NCI-H526 treated with DMSO at 0.1 percent for 48 hours (cell line): Measurements from ENCODE around the gene SLC5A12.

Experiments used
- DNase-seq: peaks from one replicate; lab custom pipeline; 2025; lab: John Stamatoyannopoulos, UW

SLC5A12 gene

GRCh38 chr11:26719998-26720397 is 1.9 kb downstream of the SLC5A12 start:
- no peak for DNase-seq

DNA sequence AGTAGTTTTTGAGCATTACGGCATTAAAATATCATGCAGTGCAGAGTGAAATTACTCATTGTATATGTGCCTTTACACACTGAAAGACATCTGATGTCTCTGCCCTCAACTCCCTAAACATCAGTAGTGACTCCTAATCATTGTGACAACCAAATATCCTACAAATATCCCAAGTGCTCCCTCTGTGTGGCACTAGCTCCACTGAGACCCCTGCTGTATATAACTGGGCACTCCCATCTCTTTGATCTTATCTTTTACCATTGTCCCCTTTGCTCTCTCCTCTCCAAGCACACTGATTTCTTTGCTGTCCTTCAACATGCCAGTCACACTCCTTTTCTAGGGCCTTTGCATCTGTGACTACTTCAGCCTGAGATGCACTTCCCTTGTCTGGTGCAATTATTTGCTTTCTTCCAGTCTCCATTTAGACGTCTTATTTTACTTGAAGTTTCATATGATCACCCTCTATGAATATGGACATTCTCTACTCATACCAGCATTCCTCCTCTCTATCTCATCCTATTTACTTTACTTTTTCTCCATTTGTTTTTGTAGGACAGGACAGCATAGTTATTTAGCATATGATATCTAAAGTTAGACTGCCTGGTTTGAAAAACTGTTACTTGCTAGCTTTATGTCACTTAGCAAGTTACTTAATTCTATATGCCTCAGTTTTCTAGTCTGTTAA is 2.4 kb downstream of the SLC5A12 start:
- DNase-seq = no peak

DNA sequence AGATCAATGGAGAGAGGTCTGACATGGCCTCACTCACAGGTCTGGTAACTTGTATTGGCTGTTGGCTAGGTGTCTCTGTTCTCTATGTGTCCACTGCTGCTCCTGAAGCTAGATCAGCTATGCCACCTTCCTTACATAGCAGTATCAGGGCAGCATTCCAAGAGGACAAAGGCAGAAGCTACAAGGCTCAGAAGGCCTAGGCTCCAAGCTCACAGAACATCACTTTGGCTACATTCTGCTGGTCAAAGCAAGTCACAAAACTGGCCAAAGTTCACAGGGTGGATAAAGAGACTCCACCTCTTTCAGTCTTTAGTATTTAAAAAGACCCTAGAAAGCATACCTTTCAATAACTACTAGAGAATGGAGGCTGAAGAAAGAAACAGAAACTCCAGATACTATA is 4.1 kb downstream of the SLC5A12 start:
- no peak for DNase-seq

DNA sequence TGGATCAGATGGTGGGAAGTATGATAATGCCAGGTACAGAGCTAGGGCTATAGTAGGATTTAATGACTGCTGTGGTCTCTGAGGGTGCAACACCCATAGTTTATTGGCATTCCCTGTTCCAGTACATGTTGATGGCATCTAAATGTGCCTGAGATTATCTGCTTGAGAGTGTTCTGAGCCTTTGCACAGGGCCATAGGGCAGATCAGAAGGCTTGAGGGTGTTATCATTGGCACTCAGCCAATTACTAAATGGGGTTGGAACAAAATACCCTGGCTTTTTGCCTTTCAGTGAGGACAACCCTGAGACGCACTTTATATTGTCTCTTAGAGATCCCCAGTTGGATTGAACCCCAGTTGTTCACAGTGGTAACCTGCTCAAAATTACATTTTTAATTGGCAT is 6.7 kb downstream of the SLC5A12 start:
- no peak for DNase-seq

- no peak for DNase-seq
Measured at GRCh38 chr11:26712497-26712896, 9.4 kb downstream of the SLC5A12 start.

GRCh38 chr11:26710489-26710888 is 11.4 kb downstream of the SLC5A12 start:
- peak; percentile 16 for DNase-seq

DNA sequence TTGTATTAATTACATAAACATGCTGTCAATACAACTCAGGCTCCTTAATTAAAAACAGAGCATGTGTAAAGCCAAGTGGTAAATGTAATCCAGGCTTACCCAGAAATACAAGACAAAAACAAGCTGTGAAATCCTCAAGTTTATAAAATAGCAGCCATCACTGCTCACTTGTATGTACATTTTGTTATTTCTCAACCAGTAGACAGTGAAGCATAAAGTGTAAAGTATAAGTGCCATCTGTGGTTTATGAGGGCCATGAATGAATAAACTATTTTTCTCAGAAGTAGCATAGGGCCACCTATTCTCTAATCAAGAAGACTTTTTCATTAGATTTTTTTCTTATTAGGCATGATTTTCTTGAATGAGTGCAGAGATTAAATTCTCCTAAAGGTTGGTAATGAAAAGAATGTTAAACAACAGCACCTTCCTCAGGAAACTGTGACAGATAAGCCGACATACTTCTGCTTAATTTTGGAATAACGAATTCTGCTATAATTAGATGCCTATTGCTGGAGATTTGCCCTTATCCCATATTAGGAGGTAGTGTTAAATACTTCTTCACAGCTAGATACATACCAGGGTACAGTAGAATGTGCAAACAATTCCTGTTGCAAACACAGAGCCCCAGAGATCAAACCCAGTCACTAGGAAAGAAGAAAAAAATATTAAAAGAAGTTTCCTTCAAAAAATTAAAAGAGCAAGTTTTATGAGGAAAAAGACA is 13.0 kb downstream of the SLC5A12 start:
- DNase-seq = no peak

DNA sequence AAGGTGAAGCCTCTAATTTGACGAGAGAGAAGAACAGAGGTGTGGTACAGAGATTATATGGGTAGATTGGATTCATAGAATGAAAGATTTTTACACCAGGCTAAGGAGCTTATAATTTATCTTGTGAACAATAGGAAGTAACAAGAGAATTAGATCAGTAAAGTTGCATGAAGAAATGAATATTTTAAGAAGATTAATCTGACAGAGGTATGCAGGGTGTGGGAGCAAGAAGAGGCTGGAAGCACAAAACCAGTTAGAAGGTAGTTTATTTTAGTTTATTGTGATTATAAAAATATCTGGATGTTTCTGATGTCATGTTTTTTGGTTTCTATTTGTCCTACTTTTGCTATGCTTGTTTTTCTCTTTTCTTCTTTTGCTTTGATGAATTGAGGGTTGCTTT is 15.7 kb downstream of the SLC5A12 start:
- DNase-seq = no peak

DNA sequence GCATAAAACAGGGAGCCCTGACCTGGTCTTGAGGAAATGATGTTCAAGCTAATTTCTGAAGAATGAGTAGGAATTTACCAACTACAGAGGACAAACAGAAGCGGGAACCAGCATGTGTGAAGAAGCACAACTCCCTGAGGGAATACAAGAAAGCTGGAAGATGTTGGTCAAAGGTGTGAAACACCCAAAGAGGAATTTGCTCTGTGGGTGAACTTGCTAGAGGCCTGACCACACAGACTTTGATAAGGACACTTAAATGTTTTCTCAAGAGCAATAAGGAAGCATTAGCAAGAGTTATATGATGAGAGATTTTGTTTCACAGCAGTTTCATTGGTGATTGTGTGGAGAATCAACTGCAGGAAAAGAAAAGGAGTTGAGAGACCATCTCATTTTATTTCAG is 17.6 kb downstream of the SLC5A12 start:
- no peak for DNase-seq

DNA sequence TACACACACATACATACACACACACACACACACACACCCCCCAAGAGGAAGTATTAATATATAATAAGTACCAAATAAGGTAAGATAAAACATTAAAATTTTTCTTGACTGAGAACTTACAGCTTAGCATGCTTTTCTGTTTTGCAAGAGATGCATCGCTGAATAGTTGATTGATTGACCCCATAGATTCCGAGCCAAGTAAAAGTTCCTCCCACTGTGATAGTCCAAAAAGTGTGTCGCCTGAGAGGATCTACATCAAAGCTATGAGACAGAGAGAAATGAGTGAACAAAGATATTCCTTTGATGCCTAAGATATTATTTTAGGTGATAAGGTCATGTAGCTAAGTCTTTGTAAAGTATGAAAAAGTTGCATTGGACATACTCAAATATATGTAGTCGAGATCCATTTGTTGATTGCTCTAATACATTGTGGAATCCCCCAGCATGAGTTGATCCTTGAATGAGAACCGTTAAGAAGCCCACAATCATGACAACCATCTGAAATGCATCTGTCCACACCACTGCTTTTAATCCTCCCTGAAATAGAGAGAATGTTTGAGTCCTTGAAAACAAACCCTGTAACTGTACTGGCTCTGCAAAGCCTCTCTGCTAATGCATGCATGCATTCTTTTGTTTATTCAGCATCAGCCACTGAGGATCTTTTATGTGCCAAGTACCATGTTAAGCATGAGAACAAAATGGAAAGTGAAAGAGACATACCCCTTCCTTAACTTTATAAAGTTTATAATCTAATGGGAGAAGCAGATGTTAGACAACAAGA is 18.3 kb downstream of the SLC5A12 start:
- DNase-seq = no peak

DNA sequence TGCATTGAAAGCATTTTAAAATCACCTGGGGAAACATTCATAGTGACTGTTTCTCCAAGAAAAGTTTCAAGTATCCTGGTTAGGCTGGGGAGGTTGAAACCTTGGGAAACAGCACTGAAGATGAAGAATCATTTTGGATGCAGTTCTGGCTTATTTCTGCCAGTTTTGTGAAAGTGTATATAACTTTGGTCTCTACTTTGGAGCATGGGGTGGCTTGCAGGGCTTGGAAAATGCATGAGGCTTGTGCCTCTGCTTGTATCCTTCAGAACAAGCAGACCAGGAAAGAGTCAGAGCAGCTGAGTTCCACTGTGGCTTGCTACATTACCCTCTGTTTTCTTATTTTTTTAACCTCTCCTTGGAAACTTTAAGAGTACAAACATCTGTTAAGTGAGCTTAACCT is 19.5 kb downstream of the SLC5A12 start:
- DNase-seq = no peak

- DNase-seq = no peak
Measured at GRCh38 chr11:26700574-26701235, 21.2 kb downstream of the SLC5A12 start.

- DNase-seq = no peak
Measured at GRCh38 chr11:26698224-26698623, 23.6 kb downstream of the SLC5A12 start.

GRCh38 chr11:26696330-26696729 is 25.5 kb downstream of the SLC5A12 start:
- DNase-seq = no peak

DNA sequence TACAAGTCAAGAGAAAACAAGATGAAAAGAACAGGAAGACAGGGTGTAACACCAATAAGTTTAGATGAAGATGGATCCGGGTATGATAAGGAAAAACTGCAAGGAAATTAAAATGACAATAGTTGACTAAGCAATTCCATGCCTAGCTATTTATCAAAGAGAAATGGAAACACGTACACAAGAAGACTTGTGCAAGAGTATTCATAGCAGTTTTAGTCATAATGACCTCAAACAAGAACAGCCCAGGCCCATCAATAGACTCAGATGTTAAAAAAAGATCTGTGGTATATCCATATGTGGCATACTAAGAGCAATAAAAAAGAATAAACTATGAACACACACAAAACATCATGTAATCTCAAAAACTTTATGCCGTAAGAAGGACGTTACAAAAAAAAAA is 33.2 kb downstream of the SLC5A12 start:
- DNase-seq = no peak

GRCh38 chr11:26687351-26687750 is 34.5 kb downstream of the SLC5A12 start:
- DNase-seq = no peak

DNA sequence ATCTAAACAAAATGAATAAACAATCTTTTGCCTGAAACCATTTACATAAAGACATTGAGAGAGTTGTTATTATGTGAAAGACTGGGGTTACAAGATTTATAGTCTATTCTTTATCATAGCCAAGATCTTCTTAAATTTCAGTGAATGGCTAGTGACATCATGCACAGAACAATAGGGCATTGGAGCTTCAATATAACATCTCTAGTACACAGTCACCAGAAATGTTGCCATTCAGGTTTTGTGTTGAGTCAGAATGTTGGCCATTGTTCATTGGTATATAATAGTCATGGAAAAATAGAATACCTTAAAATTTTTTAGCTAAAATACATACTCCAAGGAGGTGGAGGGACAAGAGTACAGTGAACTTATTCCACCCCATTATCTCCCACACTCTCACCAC is 44.3 kb downstream of the SLC5A12 start:
- DNase-seq = no peak

GRCh38 chr11:26676641-26677040 is 45.2 kb downstream of the SLC5A12 start:
- no peak for DNase-seq

- DNase-seq = no peak
Measured at GRCh38 chr11:26675233-26675928, 46.5 kb downstream of the SLC5A12 start.

GRCh38 chr11:26665946-26666345 is 55.9 kb downstream of the SLC5A12 start:
- DNase-seq = no peak

DNA sequence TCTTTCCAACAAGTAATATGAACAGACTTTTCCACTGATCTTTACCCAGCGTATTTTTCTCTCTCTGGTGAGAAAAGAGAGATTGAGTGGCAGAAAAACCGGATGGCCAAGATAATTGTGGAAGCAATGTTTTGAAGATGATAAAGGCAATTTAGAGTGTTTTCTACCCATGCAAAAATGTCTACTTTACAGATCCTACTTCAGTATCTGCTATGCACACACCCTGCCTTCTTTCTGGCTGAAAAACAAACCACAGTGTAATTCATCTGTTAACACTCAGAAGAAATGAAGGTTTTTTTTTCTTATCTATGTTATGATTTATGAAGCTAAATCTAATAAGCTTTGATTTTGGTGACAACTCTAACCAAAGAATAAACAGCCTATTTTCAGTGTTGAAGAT is 56.8 kb downstream of the SLC5A12 start:
- DNase-seq = no peak

- DNase-seq = no peak
Measured at GRCh38 chr11:26662916-26663315, 58.9 kb downstream of the SLC5A12 start.
